DOHH2 (cell line): ENCODE results near the gene ERH.

Experiments
- H3F3A ChIP-seq: fragments of 200-600 bp; sonication (generic), shearing (Covaris generic); 2 replicates; pipeline ENCODE4 v1.6.0; 2016; ENCODE audit warnings: antibody characterized with exemption, mild to moderate bottlenecking; ENCODE audit not compliant: control insufficient read depth, insufficient read depth
- H3K27ac ChIP-seq: fragments of 200-600 bp; sonication (generic); 2 replicates; pipeline ENCODE4 v1.5.1; 2014; ENCODE audit warnings: low read depth, mild to moderate bottlenecking, low read length, moderate library complexity
- H3K27me3 ChIP-seq: fragments of 200-600 bp; sonication (generic); 2 replicates; pipeline ENCODE4 v1.6.1; 2014; ENCODE audit warnings: mild to moderate bottlenecking, low read length, mixed read lengths; ENCODE audit not compliant: control insufficient read depth
- H3K36me3 ChIP-seq: fragments of 200-600 bp; sonication (generic); 2 replicates; pipeline ENCODE4 v1.6.1; 2014; ENCODE audit warnings: mild to moderate bottlenecking, low read length, moderate library complexity, mixed read lengths; ENCODE audit not compliant: control insufficient read depth
- H3K4me1 ChIP-seq: fragments of 200-600 bp; sonication (generic); 2 replicates; pipeline ENCODE4 v1.6.1; 2014; ENCODE audit warnings: mild to moderate bottlenecking, low read length, mixed read lengths; ENCODE audit not compliant: control insufficient read depth
- H3K4me2 ChIP-seq: fragments of 200-600 bp; sonication (generic); 2 replicates; pipeline ENCODE4 v1.6.0; 2014; ENCODE audit warnings: mild to moderate bottlenecking, low read length, moderate library complexity
- H3K4me3 ChIP-seq: fragments of 200-600 bp; sonication (generic); 2 replicates; pipeline ENCODE4 v1.5.1; 2014; ENCODE audit warnings: mild to moderate bottlenecking, low read length, mixed read lengths
- H3K79me2 ChIP-seq: fragments of 200-600 bp; sonication (generic); 2 replicates; pipeline ENCODE4 v1.6.1; 2014; ENCODE audit warnings: mild to moderate bottlenecking, low read length, mixed read lengths; ENCODE audit not compliant: control insufficient read depth
- H3K9me2 ChIP-seq: fragments of 200-600 bp; sonication (generic); replicated peaks from 2 replicates; pipeline ENCODE4 v1.6.1; 2014; ENCODE audit warnings: mild to moderate bottlenecking, low read length, mixed read lengths; ENCODE audit not compliant: control insufficient read depth
- H3K9me3 ChIP-seq: fragments of 200-600 bp; sonication (generic); 2 replicates; pipeline ENCODE4 v1.6.1; 2014; ENCODE audit warnings: antibody characterized with exemption, low read length, mixed read lengths; ENCODE audit not compliant: control insufficient read depth, insufficient read depth
- H4K20me1 ChIP-seq: fragments of 200-600 bp; sonication (generic); 2 replicates; pipeline ENCODE4 v1.6.0; 2014; ENCODE audit warnings: low read depth, mild to moderate bottlenecking, antibody characterized with exemption, low read length, moderate library complexity; ENCODE audit not compliant: control insufficient read depth, insufficient read depth
- CTCF ChIP-seq: fragments of 200-600 bp; sonication (generic); IDR thresholded peaks from one replicate; pipeline ENCODE4 v1.5.1; 2014; ENCODE audit warnings: antibody characterized with exemption, mild to moderate bottlenecking, low read depth, low read length; ENCODE audit not compliant: poor library complexity, severe bottlenecking
- EZH2phosphoT487 ChIP-seq: fragments of 200-600 bp; sonication (generic); IDR thresholded peaks from 2 replicates; pipeline ENCODE4 v1.6.1; 2017; ENCODE audit warnings: borderline replicate concordance, mild to moderate bottlenecking, antibody characterized with exemption, low read length, moderate library complexity, mixed read lengths

ERH gene

GRCh38 chr14:69349091-69349777, 48.9 kb downstream of the ERH start:
- no peak overlapping the region for H3K4me3 ChIP-seq
- TF ChIP-seq EZH2phosphoT487 (no peak), CTCF (no peak)
- peaks cover 13% of the 10 kb centered on the region; the same call in 1 of the 2 replicates for H3K27me3 ChIP-seq
- H3K4me2 ChIP-seq: no peak overlapping the region
- H3F3A ChIP-seq: no peaks in the 10 kb centered on the region
- no peaks in the 10 kb centered on the region for H3K79me2 ChIP-seq
- no peak overlapping the region for H3K27ac ChIP-seq
- no peaks in the 10 kb centered on the region for H3K9me2 ChIP-seq
- no peaks in the 10 kb centered on the region for H3K36me3 ChIP-seq
- H3K9me3 ChIP-seq: no peaks in the 10 kb centered on the region
- H4K20me1 ChIP-seq: no peaks in the 10 kb centered on the region
- H3K4me1 ChIP-seq: peaks cover 3% of the 10 kb centered on the region

GRCh38 chr14:69346710-69347109, 51.4 kb downstream of the ERH start:
- Histone ChIP-seq H3K4me2 (no peak overlapping the region), H3K4me1 (no peaks in the 10 kb centered on the region), H4K20me1 (no peaks in the 10 kb centered on the region), H3K9me3 (no peaks in the 10 kb centered on the region), H3K9me2 (no peaks in the 10 kb centered on the region), H3F3A (no peaks in the 10 kb centered on the region), H3K4me3 (no peak overlapping the region), H3K27ac (no peak overlapping the region), H3K79me2 (no peaks in the 10 kb centered on the region), H3K27me3 (peaks cover 26% of the 10 kb centered on the region; the same call in 1 of the 2 replicates), H3K36me3 (no peaks in the 10 kb centered on the region)
- TF ChIP-seq EZH2phosphoT487: no peak
- TF ChIP-seq CTCF: peak; percentile 58

GRCh38 chr14:69345402-69345801, 52.7 kb downstream of the ERH start:
- Histone ChIP-seq H3K9me2 (no peaks in the 10 kb centered on the region), H3K27ac (no peak overlapping the region), H3K4me3 (no peak overlapping the region), H3K79me2 (no peaks in the 10 kb centered on the region), H3K4me2 (no peak overlapping the region), H3K4me1 (no peaks in the 10 kb centered on the region), H4K20me1 (no peaks in the 10 kb centered on the region), H3F3A (no peaks in the 10 kb centered on the region), H3K27me3 (peaks cover 30% of the 10 kb centered on the region), H3K9me3 (no peaks in the 10 kb centered on the region), H3K36me3 (no peaks in the 10 kb centered on the region)
- TF ChIP-seq EZH2phosphoT487 (no peak), CTCF (no peak)
